GM12878 (cell line): ENCODE results near the gene TBCD. TPM values are rescaled to one million over a fixed set of nuclear protein-coding genes. Genes with fewer than 3 reads are reported as not detected.

Experiments used
- IRF4 ChIP-seq: IDR thresholded peaks from 2 replicates; pipeline ENCODE4 v1.6.1; 2011; ENCODE audit warnings: low read depth, low read length
- JUND ChIP-seq: IDR thresholded peaks from 2 replicates; pipeline ENCODE4 v1.6.1; 2012; ENCODE audit warnings: low read depth, mild to moderate bottlenecking, low read length, improper control_type of control experiment, moderate library complexity
- NFYA ChIP-seq: IDR thresholded peaks from 2 replicates; pipeline ENCODE4 v1.6.1; 2011; ENCODE audit warnings: low read depth, mild to moderate bottlenecking, low read length, improper control_type of control experiment, borderline replicate concordance
- PBX3 ChIP-seq: IDR thresholded peaks from 2 replicates; pipeline ENCODE4 v1.6.1; 2011; ENCODE audit warnings: mild to moderate bottlenecking, low read depth, low read length, moderate library complexity; ENCODE audit not compliant: insufficient replicate concordance
- RBBP5 ChIP-seq: fragments of 200-600 bp; sonication (generic); conservative IDR thresholded peaks from 2 replicates; pipeline ENCODE4 v1.6.1; 2016
- SKIL ChIP-seq: fragments of 450-650 bp; IDR thresholded peaks from 2 replicates; pipeline ENCODE4 v1.6.1; 2017; ENCODE audit warnings: mild to moderate bottlenecking, low read depth, inconsistent platforms; ENCODE audit not compliant: poor library complexity, severe bottlenecking
- SREBF1 ChIP-seq: IDR thresholded peaks from 2 replicates; pipeline ENCODE4 v1.6.1; 2012; ENCODE audit warnings: mild to moderate bottlenecking, low read length
- SREBF2 ChIP-seq: IDR thresholded peaks from 2 replicates; pipeline ENCODE4 v1.6.1; 2012; ENCODE audit warnings: mild to moderate bottlenecking, low read length
- TARDBP ChIP-seq: IDR thresholded peaks from 2 replicates; pipeline ENCODE4 v1.6.1; 2016; ENCODE audit warnings: borderline replicate concordance
- TCF12 ChIP-seq: IDR thresholded peaks from 2 replicates; pipeline ENCODE4 v1.6.1; 2011; ENCODE audit warnings: low read depth, mild to moderate bottlenecking, low read length
- YY1 ChIP-seq: IDR thresholded peaks from 2 replicates; pipeline ENCODE4 v1.6.1; 2011; ENCODE audit warnings: low read depth, mild to moderate bottlenecking, low read length
- ZNF622 ChIP-seq: fragments of 450-650 bp; IDR thresholded peaks from 2 replicates; pipeline ENCODE4 v1.6.1; 2017; ENCODE audit warnings: mild to moderate bottlenecking, inconsistent platforms
- polyA plus RNA-seq, 11 experiments: library from polyadenylated mRNA; depleted of rRNA in 4 of 11; unstranded in 6 of 11; stranded (reverse) in 5 of 11; fragments of >200 nt; fragmentation: Nextera tagmentation in 4 of 11; fragmentation: Illumina TruSeq in 1 of 11; extraction: Ambion mirVana in 4 of 11; extraction: Trizol in 1 of 11; gene quantifications; 1 replicate in 1 of 11; 2 replicates in 10 of 11; pipeline versions ENCODE4 v1.2.1 to v1.2.3, GENCODE V29; 2011 to 2016; ENCODE audit warnings: inconsistent platforms in 2 of 11, missing spikeins in 2 of 11, low read depth in 1 of 11
- total RNA-seq, 4 experiments: library from RNA; depleted of rRNA in 3 of 4; stranded (reverse); fragments of >200 nt in 3 of 4; fragmentation: Illumina TruSeq in 1 of 4; extraction: Trizol in 1 of 4; gene quantifications; 2 replicates each; pipeline versions ENCODE4 v1.2.1 to v1.2.3, GENCODE V29; 2013 to 2021

TBCD gene
- total and polyA plus RNA-seq, 10 of the 15 experiments (the other 5 are each of a cell fraction or from before 2014, with no cell fraction given) = 10.3 to 114 (median 52.4) TPM

DNA sequence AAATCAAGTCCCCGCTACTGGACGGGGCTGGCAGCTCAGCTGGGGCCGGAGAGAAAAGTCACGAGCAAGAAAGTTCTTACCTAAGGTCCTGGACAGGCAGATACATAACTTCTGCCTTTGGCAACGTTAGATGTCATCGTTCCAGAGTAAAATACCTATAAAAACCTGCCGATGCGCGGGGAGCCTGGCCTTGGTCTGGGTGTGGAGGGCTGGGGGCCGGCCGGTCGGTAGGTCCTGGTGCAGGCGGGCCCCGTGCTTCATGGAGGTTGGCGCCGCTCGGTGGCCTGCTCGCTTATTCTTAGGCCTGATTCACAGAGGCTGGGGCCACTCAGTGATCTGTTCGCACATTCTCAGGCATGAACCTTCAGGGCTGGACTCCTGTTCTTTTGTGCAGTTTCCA lies 121.7 kb downstream of the TBCD start (continued):
- no peak for TF ChIP-seq PBX3
- TF ChIP-seq RBBP5 = no peak
- no peak for TF ChIP-seq SREBF1
- TF ChIP-seq ZNF622 = no peak
- TF ChIP-seq NFYA = no peak
- TF ChIP-seq SREBF2 = no peak
- no peak for TF ChIP-seq IRF4
- TF ChIP-seq TARDBP = no peak
- TF ChIP-seq JUND = no peak
- TF ChIP-seq YY1 = no peak
- TF ChIP-seq SKIL = no peak
- no peak for TF ChIP-seq TCF12
